IMR-90 (cell line): ENCODE results near the gene PDE11A. TPM values are rescaled to one million over a fixed set of nuclear protein-coding genes. Genes with fewer than 3 reads are reported as not detected.

Source experiments
- ATAC-seq: fragments of 200-7000 bp; cut with Tn5 transposase; 2 replicates; pipeline ENCODE4 v1.9.1; 2020; ENCODE audit warnings: low read depth, mild to moderate bottlenecking, moderate library complexity
- BruUV-seq: library from RNA; stranded (reverse); fragments of 400-500 nt; replicated peaks from 2 replicates; lab custom pipeline; 2021; lab: Mats Ljungman, UMichigan
- CTCF ChIA-PET: fragments of 300-600 bp; formaldehyde crosslinking; extraction: SDS; loops from one replicate; lab custom pipeline; 2021; ENCODE audit warnings: antibody characterized with exemption; lab: Yijun Ruan, JAX
- POLR2A ChIA-PET: fragments of 300-600 bp; sonication (Branson Sonifier 250); formaldehyde crosslinking; loops from one replicate; lab custom pipeline; 2022; ENCODE audit warnings: antibody characterized with exemption; ENCODE audit not compliant: unreplicated experiment; lab: Charles Lee
- DNase-seq: peaks from one replicate; pipeline ENCODE4 v3.0.0; 2013
- H2AFZ ChIP-seq: replicated peaks from 2 replicates; pipeline ENCODE3; 2013; ENCODE audit warnings: low read length, mild to moderate bottlenecking; ENCODE audit not compliant: poor library complexity
- H2AK5ac ChIP-seq: 2 replicates; pipeline ENCODE4 v1.6.1; 2013; ENCODE audit warnings: low read depth, low read length, inconsistent platforms
- H2AK9ac ChIP-seq: replicated peaks from 2 replicates; pipeline ENCODE3; 2013; ENCODE audit warnings: mild to moderate bottlenecking, low read depth, low read length, moderate library complexity; ENCODE audit not compliant: poor library complexity
- H2BK120ac ChIP-seq: 2 replicates; pipeline ENCODE4 v1.6.1; 2013; ENCODE audit warnings: low read depth, low read length, inconsistent platforms
- H2BK15ac ChIP-seq: 3 replicates; pipeline ENCODE4 v1.6.1; 2013; ENCODE audit warnings: low read depth, low read length, inconsistent platforms
- H2BK20ac ChIP-seq: 2 replicates; pipeline ENCODE4 v1.6.1; 2013; ENCODE audit warnings: low read depth, mild to moderate bottlenecking, inconsistent platforms, low read length, moderate library complexity
- H2BK5ac ChIP-seq: 2 replicates; pipeline ENCODE4 v1.6.1; 2013; ENCODE audit warnings: mild to moderate bottlenecking, low read depth, low read length, inconsistent platforms; ENCODE audit not compliant: poor library complexity, severe bottlenecking
- H3K14ac ChIP-seq: replicated peaks from 2 replicates; pipeline ENCODE4 v1.6.1; 2013; ENCODE audit warnings: low read depth, low read length, inconsistent platforms
- H3K18ac ChIP-seq: 2 replicates; pipeline ENCODE4 v1.6.1; 2013; ENCODE audit warnings: low read depth, low read length, control low read depth
- H3K23ac ChIP-seq: 2 replicates; pipeline ENCODE4 v1.6.1; 2013; ENCODE audit warnings: low read depth, low read length, inconsistent platforms
- H3K27ac ChIP-seq: 2 replicates; pipeline ENCODE4 v1.5.1; 2013; ENCODE audit warnings: mild to moderate bottlenecking, control low read depth, low read length; ENCODE audit not compliant: insufficient read depth
- H3K27me3 ChIP-seq: 2 replicates; pipeline ENCODE4 v1.6.1; 2013; ENCODE audit warnings: low read length; ENCODE audit not compliant: control insufficient read depth, insufficient read depth
- H3K36me3 ChIP-seq: 2 replicates; pipeline ENCODE4 v1.6.1; 2013; ENCODE audit warnings: low read length, mixed read lengths; ENCODE audit not compliant: control insufficient read depth, insufficient read depth
- H3K4ac ChIP-seq: 2 replicates; pipeline ENCODE4 v1.6.1; 2013; ENCODE audit warnings: low read depth, low read length, inconsistent platforms
- H3K4me1 ChIP-seq: 2 replicates; pipeline ENCODE4 v1.6.1; 2013; ENCODE audit warnings: low read length, mixed read lengths; ENCODE audit not compliant: control insufficient read depth, insufficient read depth
- H3K4me2 ChIP-seq: 2 replicates; pipeline ENCODE4 v1.6.1; 2013; ENCODE audit warnings: low read depth, mild to moderate bottlenecking, control low read depth, low read length, moderate library complexity
- H3K4me3 ChIP-seq: 2 replicates; pipeline ENCODE4 v1.5.1; 2013; ENCODE audit warnings: low read depth, mild to moderate bottlenecking, control low read depth, low read length, moderate library complexity; ENCODE audit not compliant: insufficient read depth
- H3K56ac ChIP-seq: 2 replicates; pipeline ENCODE4 v1.6.1; 2013; ENCODE audit warnings: low read length, inconsistent platforms; ENCODE audit not compliant: insufficient read depth; ENCODE audit errors: extremely low read depth
- H3K79me1 ChIP-seq, 2 experiments: 2 replicates each; pipeline ENCODE4 v1.6.1; 2013; ENCODE audit warnings: low read length in 2 of 2, inconsistent platforms in 1 of 2, low read depth in 1 of 2
- H3K9ac ChIP-seq: 2 replicates; pipeline ENCODE4 v1.6.1; 2013; ENCODE audit warnings: low read depth, low read length, control low read depth
- H3K9me1 ChIP-seq: 2 replicates; pipeline ENCODE4 v1.6.1; 2013; ENCODE audit warnings: low read length, inconsistent platforms; ENCODE audit not compliant: insufficient read depth
- H3K9me3 ChIP-seq: 2 replicates; pipeline ENCODE4 v1.6.1; 2013; ENCODE audit warnings: low read length; ENCODE audit not compliant: control insufficient read depth, insufficient read depth
- H4K20me1 ChIP-seq: 2 replicates; pipeline ENCODE4 v1.6.1; 2013; ENCODE audit warnings: low read length, inconsistent platforms; ENCODE audit not compliant: insufficient read depth
- H4K5ac ChIP-seq: 2 replicates; pipeline ENCODE4 v1.6.1; 2013; ENCODE audit warnings: mild to moderate bottlenecking, low read depth, low read length, control low read depth
- H4K8ac ChIP-seq, 2 experiments: 2 replicates each; pipeline ENCODE4 v1.6.1; 2013; ENCODE audit warnings: low read depth in 2 of 2, low read length in 2 of 2, control low read depth in 1 of 2, inconsistent platforms in 1 of 2
- H4K91ac ChIP-seq: 2 replicates; pipeline ENCODE4 v1.6.1; 2013; ENCODE audit warnings: low read depth, low read length, inconsistent platforms; ENCODE audit not compliant: insufficient read depth
- CHD1 ChIP-seq: IDR thresholded peaks from 2 replicates; pipeline ENCODE4 v1.6.1; 2012; ENCODE audit warnings: low read depth, low read length, improper control_type of control experiment
- NFE2L2 ChIP-seq: fragments of 150-350 bp; IDR thresholded peaks from 2 replicates; pipeline ENCODE4 v1.6.1; 2016; ENCODE audit warnings: low read depth, mild to moderate bottlenecking, low read length
- RAD21 ChIP-seq: IDR thresholded peaks from 2 replicates; pipeline ENCODE4 v1.6.1; 2012; ENCODE audit warnings: low read length, improper control_type of control experiment
- RFX5 ChIP-seq: IDR thresholded peaks from 2 replicates; pipeline ENCODE4 v1.8.0; 2012; ENCODE audit warnings: low read depth, mild to moderate bottlenecking, low read length, moderate library complexity
- SMC3 ChIP-seq: fragments of 150-350 bp; IDR thresholded peaks from 2 replicates; pipeline ENCODE4 v1.6.1; 2016; ENCODE audit warnings: low read depth, mild to moderate bottlenecking, antibody characterized with exemption, low read length, moderate library complexity
- WGBS, 2 experiments: methylation state at CpG; one replicate each; pipeline versions ENCODE4 v1.1.5 to v1.1.7; 2013; ENCODE audit warnings: missing lambda C conversion rate in 2 of 2; ENCODE audit not compliant: insufficient read length in 1 of 2; ENCODE audit errors: extremely low coverage in 2 of 2; 5-methylcytosine and 5-hydroxymethylcytosine counted together
- dilution Hi-C: fragments of 300-500 bp; cut with HindIII; formaldehyde crosslinking; loops from one replicate; pipeline ENCODE4 v1.14.3; 2018; ENCODE audit warnings: low sequenced_read_pairs; ENCODE audit not compliant: unreplicated experiment
- in situ Hi-C: fragments of 300-500 bp; cut with MboI; formaldehyde crosslinking; loops from 3 replicates; pipeline ENCODE4 v1.14.3; 2019; ENCODE audit warnings: low sequenced_read_pairs, inconsistent platforms, mixed read lengths
- intact Hi-C: fragments of 100-400 bp; cut with micrococcal nuclease; formaldehyde crosslinking; loops from 2 replicates; pipeline ENCODE4 v1.10.0; 2022
- polyA plus RNA-seq, 3 experiments: library from polyadenylated mRNA; depleted of rRNA; stranded (reverse); fragments of >200 nt; gene quantifications; 2 replicates each; pipeline ENCODE4 v1.2.3, GENCODE V29; 2012; ENCODE audit warnings: low replicate concordance in 1 of 3
- total RNA-seq: library from RNA; depleted of rRNA; stranded (reverse); fragments of >200 nt; gene quantifications from 2 replicates; pipeline ENCODE4 v1.2.3, GENCODE V29; 2012
- TF ChIP-seq, protein P1 (sequence below): fragments of 150-350 bp; IDR thresholded peaks from 2 replicates; pipeline ENCODE4 v1.6.1; 2017; ENCODE audit warnings: mild to moderate bottlenecking, antibody characterized with exemption, low read length, low read depth

Gene PDE11A
- total and polyA plus RNA-seq, 2 of the 4 experiments (the other 2 are of a cell fraction) = 0.21 to 0.72 TPM

DNA sequence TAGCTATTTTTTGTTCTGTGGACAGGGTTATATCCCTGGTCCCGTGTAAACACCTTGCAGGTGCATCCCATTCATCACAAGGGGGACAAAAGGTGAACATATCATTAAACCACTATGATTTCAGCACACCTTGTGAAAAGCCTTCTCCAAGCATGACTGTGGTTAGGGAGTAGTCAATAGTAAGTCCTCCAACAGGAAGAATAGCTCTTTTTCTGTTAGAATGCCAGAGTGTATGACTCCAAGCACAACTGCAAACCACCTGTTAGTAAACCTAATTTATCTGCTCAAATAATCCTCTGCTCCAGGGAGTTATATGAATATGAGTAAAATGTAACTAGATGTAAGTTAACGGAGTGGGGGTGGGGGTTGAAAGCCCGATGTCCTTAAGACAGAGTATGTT lies 439.5 kb downstream of the PDE11A start:
- H3K14ac ChIP-seq = no peak overlapping the region
- no peak overlapping the region for H2BK20ac ChIP-seq
- CTCF ChIA-PET = interaction anchor here (0.6 kb wide), 1 partner anchor 79 kb away, joined by 3 read pairs; no protein-coding TSS in a partner anchor
- H3K9ac ChIP-seq = no peak overlapping the region
- no peak overlapping the region for H3K4me3 ChIP-seq
- intact Hi-C loops = no loop called here
- no peak overlapping the region for H3K23ac ChIP-seq
- H4K91ac ChIP-seq = no peak overlapping the region
- no peak overlapping the region for H3K4ac ChIP-seq
- H2AFZ ChIP-seq = no peak overlapping the region
- no peak overlapping the region for H3K18ac ChIP-seq
- no peaks in the 10 kb centered on the region for H3K36me3 ChIP-seq
- no peak overlapping the region for H3K56ac ChIP-seq
- no peak for DNase-seq
- no peak overlapping the region for H2AK5ac ChIP-seq
- no peaks in the 10 kb centered on the region for H4K20me1 ChIP-seq
- no peak overlapping the region for H3K27ac ChIP-seq
- dilution Hi-C loops = no loop called here
- no TSS peak for BruUV-seq
- H2BK15ac ChIP-seq = no peak overlapping the region
- no peaks in the 10 kb centered on the region for H3K9me1 ChIP-seq
- no CpG with 5 or more reads among the region's 3 CpGs for WGBS, 2 experiments
- no peak overlapping the region for H4K8ac ChIP-seq
- no peaks in the 10 kb centered on the region for H3K79me1 ChIP-seq
- H2AK9ac ChIP-seq = no peak overlapping the region
- TF ChIP-seq CHD1 = no peak
- TF ChIP-seq RFX5 = no peak
- TF ChIP-seq, protein P1, sequence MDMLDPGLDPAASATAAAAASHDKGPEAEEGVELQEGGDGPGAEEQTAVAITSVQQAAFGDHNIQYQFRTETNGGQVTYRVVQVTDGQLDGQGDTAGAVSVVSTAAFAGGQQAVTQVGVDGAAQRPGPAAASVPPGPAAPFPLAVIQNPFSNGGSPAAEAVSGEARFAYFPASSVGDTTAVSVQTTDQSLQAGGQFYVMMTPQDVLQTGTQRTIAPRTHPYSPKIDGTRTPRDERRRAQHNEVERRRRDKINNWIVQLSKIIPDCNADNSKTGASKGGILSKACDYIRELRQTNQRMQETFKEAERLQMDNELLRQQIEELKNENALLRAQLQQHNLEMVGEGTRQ = no peak
- TF ChIP-seq RAD21 = no peak
- TF ChIP-seq SMC3 = no peak
- TF ChIP-seq NFE2L2 = no peak
- no peak overlapping the region for H4K5ac ChIP-seq
- no peaks in the 10 kb centered on the region for H3K9me3 ChIP-seq
- no peak for ATAC-seq
- H3K4me2 ChIP-seq = no peak overlapping the region
- H3K4me1 ChIP-seq = no peaks in the 10 kb centered on the region
- in situ Hi-C loops = no loop called here
- H2BK5ac ChIP-seq = no peak overlapping the region
- H3K27me3 ChIP-seq = peaks cover 6% of the 10 kb centered on the region
- POLR2A ChIA-PET = no interaction called here
- no peak overlapping the region for H2BK120ac ChIP-seq
